GM23338 (cell line): ENCODE data around the gene ARL8B. TPM values are rescaled to one million over a fixed set of nuclear protein-coding genes. Genes with fewer than 3 reads are reported as not detected.
A peak's percentile ranks its signal among the peaks of the same experiment; 100 is the strongest.

Experiments used
- ATAC-seq: fragments of 200-7000 bp; cut with Tn5 transposase; 3 replicates; pipeline ENCODE4 v1.9.1; 2020
- DNase-seq: peaks from one replicate; pipeline ENCODE4 v3.0.0-alpha.2; 2015; ENCODE audit warnings: low spot score
- H2AFZ ChIP-seq: fragments of 200-600 bp; sonication (generic); 2 replicates; pipeline ENCODE4 v1.8.0; 2016; ENCODE audit warnings: antibody characterized with exemption, mild to moderate bottlenecking, moderate library complexity
- H3F3A ChIP-seq: fragments of 200-600 bp; sonication (generic); replicated peaks from 2 replicates; pipeline ENCODE4 v1.8.0; 2017; ENCODE audit warnings: antibody characterized with exemption, mixed run types, low read depth
- H3K27ac ChIP-seq: fragments of 200-600 bp; sonication (generic); 2 replicates; pipeline ENCODE4 v1.6.1; 2016; ENCODE audit warnings: low read depth
- H3K27me3 ChIP-seq: fragments of 200-600 bp; sonication (generic); 2 replicates; pipeline ENCODE4 v1.8.0; 2016; ENCODE audit warnings: mild to moderate bottlenecking, mixed run types, moderate library complexity; ENCODE audit not compliant: insufficient read depth
- H3K36me3 ChIP-seq: fragments of 200-600 bp; sonication (generic); 2 replicates; pipeline ENCODE4 v1.8.0; 2016; ENCODE audit warnings: mild to moderate bottlenecking; ENCODE audit not compliant: insufficient read depth
- H3K4me1 ChIP-seq: fragments of 200-600 bp; sonication (generic); 2 replicates; pipeline ENCODE4 v1.8.0; 2016; ENCODE audit warnings: mild to moderate bottlenecking, moderate library complexity; ENCODE audit not compliant: insufficient read depth
- H3K4me2 ChIP-seq: fragments of 200-600 bp; sonication (generic); 2 replicates; pipeline ENCODE4 v1.7.1; 2017; ENCODE audit warnings: mixed run types
- H3K4me3 ChIP-seq: fragments of 200-600 bp; sonication (generic); 2 replicates; pipeline ENCODE4 v1.6.1; 2016; ENCODE audit warnings: mixed run types
- H3K79me2 ChIP-seq: fragments of 200-600 bp; sonication (generic); replicated peaks from 2 replicates; pipeline ENCODE4 v1.8.0; 2017; ENCODE audit warnings: mild to moderate bottlenecking; ENCODE audit not compliant: insufficient read depth
- H3K9me2 ChIP-seq: fragments of 200-600 bp; sonication (generic); 2 replicates; pipeline ENCODE4 v1.8.0; 2017; ENCODE audit not compliant: insufficient read depth
- H4K20me1 ChIP-seq: fragments of 200-600 bp; sonication (generic); replicated peaks from 2 replicates; pipeline ENCODE4 v1.8.0; 2017; ENCODE audit warnings: mild to moderate bottlenecking; ENCODE audit not compliant: insufficient read depth
- H3K27ac Mint-ChIP-seq: 2 replicates; pipeline ENCODE4 v1.8.0; 2020; ENCODE audit warnings: inconsistent platforms, mild to moderate bottlenecking, moderate library complexity, mixed read lengths
- H3K27me3 Mint-ChIP-seq: 3 replicates; pipeline ENCODE4 v1.8.0; 2022; ENCODE audit warnings: low read depth, mild to moderate bottlenecking, moderate library complexity, mixed read lengths, inconsistent platforms; ENCODE audit not compliant: insufficient read depth, poor library complexity
- H3K36me3 Mint-ChIP-seq: 3 replicates; pipeline ENCODE4 v1.8.0; 2021; ENCODE audit warnings: low read depth, mild to moderate bottlenecking, inconsistent platforms, moderate library complexity, mixed read lengths
- H3K4me1 Mint-ChIP-seq: 3 replicates; pipeline ENCODE4 v1.8.0; 2020; ENCODE audit warnings: mild to moderate bottlenecking, inconsistent platforms, mixed read lengths
- H3K4me3 Mint-ChIP-seq: 3 replicates; pipeline ENCODE4 v1.8.0; 2021; ENCODE audit warnings: moderate library complexity, mild to moderate bottlenecking, inconsistent platforms, mixed read lengths
- H3K9me3 Mint-ChIP-seq: 3 replicates; pipeline ENCODE4 v1.8.0; 2020; ENCODE audit warnings: moderate library complexity, mild to moderate bottlenecking, inconsistent platforms, mixed read lengths
- CREB1 ChIP-seq: fragments of 250-450 bp; sonication (Bioruptor Pico); IDR thresholded peaks from 2 replicates; pipeline ENCODE4 v1.5.0; 2020; ENCODE audit warnings: low read depth, mild to moderate bottlenecking, moderate library complexity
- ETS1 ChIP-seq: IDR thresholded peaks from 2 replicates; pipeline ENCODE4 v1.6.1; 2016; ENCODE audit warnings: antibody characterized with exemption
- EZH2 ChIP-seq: fragments of 200-600 bp; sonication (generic); IDR thresholded peaks from one replicate; pipeline ENCODE4 v1.8.0; 2017; ENCODE audit warnings: antibody characterized with exemption, mild to moderate bottlenecking, low read depth; ENCODE audit not compliant: unreplicated experiment
- EZH2phosphoT487 ChIP-seq: fragments of 200-600 bp; sonication (generic); IDR thresholded peaks from one replicate; pipeline ENCODE4 v1.8.1; 2018; ENCODE audit warnings: antibody characterized with exemption; ENCODE audit not compliant: unreplicated experiment
- JUNB ChIP-seq: IDR thresholded peaks from one replicate; pipeline ENCODE4 v1.6.1; 2016; ENCODE audit warnings: antibody characterized with exemption; ENCODE audit not compliant: unreplicated experiment
- NANOG ChIP-seq: IDR thresholded peaks from 2 replicates; pipeline ENCODE4 v1.6.1; 2016; ENCODE audit warnings: antibody characterized with exemption, borderline replicate concordance
- POLR2AphosphoS5 ChIP-seq: IDR thresholded peaks from 2 replicates; pipeline ENCODE4 v1.6.1; 2016; ENCODE audit warnings: antibody characterized with exemption, low read depth
- REST ChIP-seq: IDR thresholded peaks from one replicate; pipeline ENCODE4 v1.6.1; 2018; ENCODE audit warnings: antibody characterized with exemption; ENCODE audit not compliant: unreplicated experiment
- STAT1 ChIP-seq: IDR thresholded peaks from one replicate; pipeline ENCODE4 v1.6.1; 2016; ENCODE audit warnings: antibody characterized with exemption; ENCODE audit not compliant: unreplicated experiment
- ZNF462 ChIP-seq: fragments of 250-450 bp; sonication (Bioruptor Pico); IDR thresholded peaks from 2 replicates; pipeline ENCODE4 v1.5.0; 2020; ENCODE audit warnings: mild to moderate bottlenecking, moderate library complexity
- polyA plus RNA-seq: library from polyadenylated mRNA; unstranded; fragments of >200 nt; fragmentation: Nextera tagmentation; extraction: Ambion mirVana; gene quantifications from 2 replicates; pipeline ENCODE4 v1.2.1, GENCODE V29; 2016
- total RNA-seq: library from RNA; depleted of rRNA; stranded (reverse); fragments of >200 nt; shearing (Covaris generic); gene quantifications from 2 replicates; pipeline ENCODE4 v1.2.3, GENCODE V29; 2014

ARL8B gene
- total and polyA plus RNA-seq, 2 experiments from 2014 or later: 25.5 to 40.8 TPM

GRCh38 chr3:5190147-5190791 lies 68.2 kb downstream of the ARL8B start:
- Mint-ChIP-seq H3K36me3 (peaks cover 24% of the 10 kb centered on the region), H3K4me3 (peak overlapping the region; percentile 23), H3K4me1 (peaks cover 54% of the 10 kb centered on the region), H3K27ac (no peak overlapping the region), H3K9me3 (no peaks in the 10 kb centered on the region), H3K27me3 (peaks cover 5% of the 10 kb centered on the region)
- ATAC-seq (no peak), DNase-seq (no peak)
- Histone ChIP-seq H3K4me2 (peak overlapping the region; percentile 52; the same call in 1 of the 2 replicates), H3K4me3 (peak overlapping the region; percentile 20; the same call in 1 of the 2 replicates), H3F3A (no peaks in the 10 kb centered on the region), H3K4me1 (peaks cover 17% of the 10 kb centered on the region), H2AFZ (no peak overlapping the region), H3K27ac (no peak overlapping the region), H4K20me1 (peaks cover 5% of the 10 kb centered on the region), H3K36me3 (no peaks in the 10 kb centered on the region), H3K9me2 (no peaks in the 10 kb centered on the region), H3K27me3 (peaks cover 16% of the 10 kb centered on the region; the same call in 1 of the 2 replicates), H3K79me2 (peaks cover 62% of the 10 kb centered on the region)
- no peak for TF ChIP-seq EZH2

GRCh38 chr3:5191555-5192304 lies 69.6 kb downstream of the ARL8B start:
- Histone ChIP-seq H3K4me1 (peaks cover 16% of the 10 kb centered on the region), H3K27ac (no peak overlapping the region), H3K36me3 (no peaks in the 10 kb centered on the region), H3K79me2 (peaks cover 63% of the 10 kb centered on the region), H2AFZ (no peak overlapping the region), H4K20me1 (no peaks in the 10 kb centered on the region), H3K4me2 (no peak overlapping the region), H3K9me2 (no peaks in the 10 kb centered on the region), H3F3A (no peaks in the 10 kb centered on the region), H3K4me3 (no peak overlapping the region), H3K27me3 (peaks cover 12% of the 10 kb centered on the region; the same call in 1 of the 2 replicates)
- no peak overlapping the region for H3K4me3 Mint-ChIP-seq
- DNase-seq: peak; percentile 50
- H3K27me3 Mint-ChIP-seq: peaks cover 5% of the 10 kb centered on the region
- no peaks in the 10 kb centered on the region for H3K9me3 Mint-ChIP-seq
- H3K36me3 Mint-ChIP-seq: peaks cover 24% of the 10 kb centered on the region
- H3K4me1 Mint-ChIP-seq: peaks cover 47% of the 10 kb centered on the region
- no peak for ATAC-seq
- no peak overlapping the region; the same call in 1 of the 2 replicates for H3K27ac Mint-ChIP-seq
- TF ChIP-seq STAT1 (no peak), ZNF462 (CRISPR knock-in tag) (no peak), REST (no peak), JUNB (no peak), ETS1 (no peak), EZH2phosphoT487 (no peak), CREB1 (CRISPR knock-in tag) (no peak), NANOG (no peak), POLR2AphosphoS5 (no peak)
